GM18498 (cell line): ENCODE data around the gene CACNA1G.

ENCODE experiments used
- ATAC-seq: cut with Tn5 transposase; IDR thresholded peaks from one replicate; pipeline ENCODE4 v1.9.1; 2021; ENCODE audit warnings: mild to moderate bottlenecking, moderate library complexity; ENCODE audit not compliant: unreplicated experiment

Gene CACNA1G

DNA sequence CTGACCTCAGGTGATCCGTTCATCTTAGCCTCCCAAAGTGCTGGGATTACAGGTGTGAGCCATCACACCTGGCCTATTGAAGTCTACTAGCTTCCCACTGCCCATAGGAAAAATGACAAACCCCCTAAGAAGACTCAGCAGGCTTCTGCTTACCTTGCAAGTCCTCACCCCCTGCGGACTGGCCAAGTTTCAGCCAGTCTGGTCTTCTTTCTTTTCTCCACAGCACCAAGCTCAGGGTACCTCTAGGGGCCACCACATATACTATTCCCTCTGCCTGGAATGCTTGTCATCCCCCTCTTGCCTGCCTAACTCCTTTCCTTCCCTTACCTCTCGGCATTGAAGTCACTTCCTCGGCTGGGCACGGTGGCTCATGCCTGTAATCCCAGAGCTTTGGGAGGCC lies 105.3 kb downstream of the CACNA1G start:
- no peak for ATAC-seq

DNA sequence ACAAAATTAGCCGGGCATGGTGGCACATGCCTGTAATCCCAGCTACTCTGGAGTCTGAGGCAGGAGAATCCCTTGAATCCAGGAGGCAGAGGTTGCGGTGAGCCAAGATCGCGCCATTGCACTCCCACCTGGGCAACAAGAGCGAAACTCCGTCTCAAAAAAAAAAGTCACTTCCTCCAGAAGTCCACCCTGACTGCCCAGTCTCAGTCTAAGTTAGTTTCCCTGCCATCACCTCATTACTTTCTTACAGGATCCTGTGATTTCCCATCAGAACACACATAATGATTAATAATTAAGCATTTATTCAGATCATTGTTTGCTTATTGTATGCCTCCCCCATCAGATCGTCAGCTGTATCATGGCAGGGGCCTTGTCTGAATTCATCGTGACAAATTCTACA lies 105.8 kb downstream of the CACNA1G start:
- ATAC-seq, result no peak

DNA sequence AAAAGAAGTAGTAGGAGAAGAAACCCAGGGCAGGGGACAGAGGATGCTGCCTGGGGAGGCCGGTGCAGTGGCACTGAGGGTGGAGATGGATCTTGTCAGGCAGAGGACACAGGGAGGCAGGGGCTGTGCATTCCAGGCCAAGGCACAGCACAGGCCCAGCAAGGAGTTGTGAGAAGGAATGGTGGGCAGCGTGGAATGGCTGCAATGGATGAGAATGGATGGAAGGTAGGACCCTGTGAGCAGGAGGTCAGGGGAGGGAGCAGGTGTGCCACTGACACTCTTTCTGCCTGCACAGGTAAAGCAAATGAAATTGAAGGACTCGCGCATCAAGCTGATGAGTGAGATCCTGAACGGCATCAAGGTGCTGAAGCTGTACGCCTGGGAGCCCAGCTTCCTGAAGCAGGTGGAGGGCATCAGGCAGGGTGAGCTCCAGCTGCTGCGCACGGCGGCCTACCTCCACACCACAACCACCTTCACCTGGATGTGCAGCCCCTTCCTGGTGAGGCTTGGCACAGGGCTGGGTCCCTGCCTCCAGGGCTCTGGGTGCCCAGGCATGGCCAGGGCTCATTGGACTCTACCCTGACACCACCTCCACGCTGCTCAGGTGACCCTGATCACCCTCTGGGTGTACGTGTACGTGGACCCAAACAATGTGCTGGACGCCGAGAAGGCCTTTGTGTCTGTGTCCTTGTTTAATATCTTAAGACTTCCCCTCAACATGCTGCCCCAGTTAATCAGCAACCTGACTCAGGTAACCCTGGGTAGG lies 106.9 kb downstream of the CACNA1G start:
- no peak for ATAC-seq

DNA sequence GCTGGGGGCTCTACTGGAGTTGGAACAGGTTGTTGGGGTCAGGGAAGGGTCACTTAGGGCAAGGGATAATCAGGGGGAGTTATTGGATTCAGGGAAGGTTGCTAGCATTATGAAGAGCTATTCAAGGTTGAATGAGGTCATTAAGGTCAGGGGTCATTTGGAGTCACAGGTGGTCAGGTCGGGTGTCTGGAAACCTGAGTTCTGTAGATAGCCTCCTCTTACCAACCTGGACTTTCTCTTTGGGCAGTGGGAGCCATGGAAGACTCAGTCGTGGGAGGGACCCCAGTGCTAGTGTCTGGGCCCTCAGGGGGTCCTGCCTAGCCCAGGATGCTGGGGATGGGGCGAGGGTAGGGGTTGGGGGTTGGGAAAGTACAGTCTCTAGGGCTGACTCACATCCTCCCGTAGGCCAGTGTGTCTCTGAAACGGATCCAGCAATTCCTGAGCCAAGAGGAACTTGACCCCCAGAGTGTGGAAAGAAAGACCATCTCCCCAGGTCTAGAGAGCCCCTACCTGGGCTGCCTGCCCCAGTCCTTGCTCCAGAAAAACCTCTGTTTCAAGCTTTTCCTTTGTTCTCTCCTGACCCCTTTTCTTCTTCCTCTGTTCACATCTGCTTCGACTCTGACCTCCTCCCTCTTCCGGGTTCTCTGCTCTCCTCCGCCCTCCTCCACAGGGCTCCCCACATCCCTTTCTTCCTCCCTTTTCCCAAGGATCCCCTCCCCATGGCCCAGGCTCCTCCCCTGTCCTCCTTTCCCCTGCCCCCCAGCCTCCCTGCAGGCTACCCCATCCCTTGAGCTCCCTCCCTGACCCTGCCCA lies 107.7 kb downstream of the CACNA1G start:
- ATAC-seq, result no peak

DNA sequence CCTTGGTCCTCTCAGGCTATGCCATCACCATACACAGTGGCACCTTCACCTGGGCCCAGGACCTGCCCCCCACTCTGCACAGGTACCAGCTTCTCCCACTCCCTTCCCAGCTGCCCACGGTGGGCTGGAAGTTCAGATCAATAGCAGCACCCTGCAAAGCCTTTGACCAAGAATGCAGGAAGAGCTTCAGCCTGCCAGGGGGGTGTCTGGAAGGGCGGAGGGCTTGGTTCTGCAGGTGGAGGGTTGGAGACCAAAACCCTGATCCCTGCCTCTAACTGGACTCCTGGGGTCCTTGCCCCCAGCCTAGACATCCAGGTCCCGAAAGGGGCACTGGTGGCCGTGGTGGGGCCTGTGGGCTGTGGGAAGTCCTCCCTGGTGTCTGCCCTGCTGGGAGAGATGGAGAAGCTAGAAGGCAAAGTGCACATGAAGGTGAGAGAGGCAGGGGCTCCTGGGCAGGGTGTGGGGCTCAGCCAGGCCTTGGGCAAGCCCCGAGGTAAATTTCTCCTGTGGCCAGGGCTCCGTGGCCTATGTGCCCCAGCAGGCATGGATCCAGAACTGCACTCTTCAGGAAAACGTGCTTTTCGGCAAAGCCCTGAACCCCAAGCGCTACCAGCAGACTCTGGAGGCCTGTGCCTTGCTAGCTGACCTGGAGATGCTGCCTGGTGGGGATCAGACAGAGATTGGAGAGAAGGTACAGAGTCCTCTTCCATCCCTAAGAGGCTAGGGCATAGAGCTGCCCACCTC lies 108.5 kb downstream of the CACNA1G start:
- no peak for ATAC-seq

DNA sequence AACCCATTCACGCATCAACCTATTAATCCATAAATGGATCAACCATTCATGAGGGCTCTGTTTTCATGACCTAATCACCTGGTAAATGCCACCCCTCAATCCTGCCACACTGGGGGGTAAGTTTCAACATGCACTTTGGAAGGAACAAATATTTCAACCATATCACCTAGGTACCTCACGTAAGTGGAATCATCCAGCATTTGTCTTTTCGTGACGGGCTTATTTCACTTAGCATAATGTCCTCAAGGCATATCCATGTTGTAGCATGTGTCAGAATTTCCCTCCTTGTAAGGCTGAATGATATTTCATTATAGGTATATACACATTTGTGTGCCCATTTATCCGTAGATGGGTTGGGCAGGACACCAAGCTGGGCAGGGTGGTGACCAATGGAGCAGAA lies 111.6 kb downstream of the CACNA1G start:
- no peak for ATAC-seq

DNA sequence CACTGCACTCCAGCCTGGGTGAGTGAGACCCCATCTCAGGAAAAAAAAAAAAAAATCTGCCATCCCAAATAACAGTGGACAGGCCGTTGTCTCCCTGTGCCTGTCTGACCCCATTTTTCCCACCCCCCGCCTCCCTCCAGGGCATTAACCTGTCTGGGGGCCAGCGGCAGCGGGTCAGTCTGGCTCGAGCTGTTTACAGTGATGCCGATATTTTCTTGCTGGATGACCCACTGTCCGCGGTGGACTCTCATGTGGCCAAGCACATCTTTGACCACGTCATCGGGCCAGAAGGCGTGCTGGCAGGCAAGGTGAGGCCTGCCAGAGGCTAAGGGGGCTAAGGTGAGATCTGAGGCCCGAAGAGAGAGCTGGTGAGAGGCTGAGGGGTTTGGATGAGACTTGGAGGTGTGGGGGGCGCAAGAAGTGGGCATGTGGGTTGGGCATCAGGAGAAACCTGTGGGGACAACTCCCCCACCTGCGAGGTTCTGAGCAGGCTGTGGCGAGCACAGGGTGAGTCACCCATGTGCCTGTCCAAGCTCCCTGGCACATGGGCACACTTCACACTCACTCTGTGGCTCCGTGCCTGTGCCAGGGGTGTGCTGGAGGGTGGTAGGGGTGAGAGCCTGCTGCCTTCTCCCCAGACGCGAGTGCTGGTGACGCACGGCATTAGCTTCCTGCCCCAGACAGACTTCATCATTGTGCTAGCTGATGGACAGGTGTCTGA lies 112.5 kb downstream of the CACNA1G start:
- no peak for ATAC-seq

DNA sequence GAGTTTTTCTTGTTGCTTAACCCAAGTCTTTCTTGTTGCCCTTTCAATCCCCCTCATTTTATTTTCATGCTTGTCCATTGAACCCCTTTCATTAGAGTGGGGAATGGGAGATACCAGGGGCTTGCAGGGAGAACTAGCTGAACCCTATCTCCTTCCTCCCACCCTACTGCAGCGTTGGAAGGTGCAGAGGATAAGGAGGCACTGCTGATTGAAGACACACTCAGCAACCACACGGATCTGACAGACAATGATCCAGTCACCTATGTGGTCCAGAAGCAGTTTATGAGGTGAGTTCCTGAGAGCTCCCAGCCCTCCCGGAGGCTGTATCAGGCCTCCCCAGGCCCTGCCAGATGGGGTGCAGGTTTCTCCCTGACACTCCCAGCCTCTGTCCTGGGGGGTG lies 114.7 kb downstream of the CACNA1G start:
- ATAC-seq, result no peak

DNA sequence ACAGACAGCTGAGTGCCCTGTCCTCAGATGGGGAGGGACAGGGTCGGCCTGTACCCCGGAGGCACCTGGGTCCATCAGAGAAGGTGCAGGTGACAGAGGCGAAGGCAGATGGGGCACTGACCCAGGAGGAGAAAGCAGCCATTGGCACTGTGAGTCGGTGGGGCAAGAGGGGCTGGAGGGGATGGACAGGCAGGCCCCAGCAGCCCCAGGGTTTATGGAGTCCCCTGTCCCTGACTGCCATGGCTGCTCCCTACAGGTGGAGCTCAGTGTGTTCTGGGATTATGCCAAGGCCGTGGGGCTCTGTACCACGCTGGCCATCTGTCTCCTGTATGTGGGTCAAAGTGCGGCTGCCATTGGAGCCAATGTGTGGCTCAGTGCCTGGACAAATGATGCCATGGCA lies 115.1 kb downstream of the CACNA1G start:
- no peak for ATAC-seq

DNA sequence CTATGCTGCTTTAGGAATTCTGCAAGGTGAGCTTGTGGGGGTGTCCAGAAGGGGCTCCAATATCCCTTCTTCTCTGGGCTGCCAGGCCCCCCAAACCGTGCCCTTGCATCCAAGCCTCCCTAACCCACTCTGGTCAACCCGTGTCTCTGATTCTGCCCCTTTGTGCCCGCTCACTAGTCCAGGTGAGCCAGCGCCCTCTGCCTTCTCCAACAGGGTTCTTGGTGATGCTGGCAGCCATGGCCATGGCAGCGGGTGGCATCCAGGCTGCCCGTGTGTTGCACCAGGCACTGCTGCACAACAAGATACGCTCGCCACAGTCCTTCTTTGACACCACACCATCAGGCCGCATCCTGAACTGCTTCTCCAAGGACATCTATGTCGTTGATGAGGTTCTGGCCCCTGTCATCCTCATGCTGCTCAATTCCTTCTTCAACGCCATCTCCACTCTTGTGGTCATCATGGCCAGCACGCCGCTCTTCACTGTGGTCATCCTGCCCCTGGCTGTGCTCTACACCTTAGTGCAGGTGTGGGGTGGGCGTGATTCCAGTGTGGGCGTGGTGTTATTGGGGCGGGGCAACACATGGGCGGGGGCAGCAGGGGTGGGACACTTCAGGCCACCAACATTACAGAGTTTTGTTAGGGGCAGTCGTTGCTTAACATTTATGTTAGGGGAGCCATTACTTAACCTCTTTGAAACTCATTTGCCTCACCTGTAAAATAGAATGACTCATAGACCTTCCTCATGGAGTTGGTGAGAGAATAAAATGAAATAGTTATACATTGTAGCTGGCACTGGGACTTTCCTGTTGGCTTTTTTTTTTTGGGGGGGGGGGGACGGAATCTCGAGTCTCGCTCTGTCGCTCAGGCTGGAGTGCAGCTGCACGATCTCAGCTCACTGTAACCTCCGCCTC lies 115.8 kb downstream of the CACNA1G start:
- ATAC-seq, result no peak
